Stomach smooth muscle (tissue), 2 donors: ENCODE data around the gene DCC.

ENCODE experiments used
- H3K27ac ChIP-seq: one replicate; pipeline ENCODE4 v1.7.0; 2013; ENCODE audit warnings: mild to moderate bottlenecking, low read length, inconsistent platforms
- H3K27me3 ChIP-seq, 2 donors: one replicate each; pipeline ENCODE4 v1.7.0; 2013; ENCODE audit warnings: low read length in 2 of 2; ENCODE audit not compliant: insufficient read depth in 2 of 2, control insufficient read depth in 1 of 2
- H3K36me3 ChIP-seq, 2 donors: one replicate each; pipeline ENCODE4 v1.7.0; 2013; ENCODE audit warnings: low read length in 2 of 2; ENCODE audit not compliant: control insufficient read depth in 2 of 2, insufficient read depth in 2 of 2
- H3K4me1 ChIP-seq: one replicate; pipeline ENCODE4 v1.7.0; 2013; ENCODE audit warnings: low read length; ENCODE audit not compliant: control insufficient read depth, insufficient read depth
- H3K4me3 ChIP-seq, 2 donors: one replicate each; pipeline ENCODE4 v1.7.0; 2013; ENCODE audit warnings: low read length in 2 of 2
- H3K9ac ChIP-seq, 2 donors: one replicate each; pipeline ENCODE4 v1.7.0; 2013; ENCODE audit warnings: low read length in 2 of 2, mild to moderate bottlenecking in 1 of 2
- H3K9me3 ChIP-seq, 2 donors: one replicate each; pipeline ENCODE4 v1.7.0; 2013; ENCODE audit warnings: low read length in 2 of 2; ENCODE audit not compliant: control insufficient read depth in 2 of 2
- donor health status: healthy.
- donor health status: Pancreatic carcinoma.

Gene DCC

DNA sequence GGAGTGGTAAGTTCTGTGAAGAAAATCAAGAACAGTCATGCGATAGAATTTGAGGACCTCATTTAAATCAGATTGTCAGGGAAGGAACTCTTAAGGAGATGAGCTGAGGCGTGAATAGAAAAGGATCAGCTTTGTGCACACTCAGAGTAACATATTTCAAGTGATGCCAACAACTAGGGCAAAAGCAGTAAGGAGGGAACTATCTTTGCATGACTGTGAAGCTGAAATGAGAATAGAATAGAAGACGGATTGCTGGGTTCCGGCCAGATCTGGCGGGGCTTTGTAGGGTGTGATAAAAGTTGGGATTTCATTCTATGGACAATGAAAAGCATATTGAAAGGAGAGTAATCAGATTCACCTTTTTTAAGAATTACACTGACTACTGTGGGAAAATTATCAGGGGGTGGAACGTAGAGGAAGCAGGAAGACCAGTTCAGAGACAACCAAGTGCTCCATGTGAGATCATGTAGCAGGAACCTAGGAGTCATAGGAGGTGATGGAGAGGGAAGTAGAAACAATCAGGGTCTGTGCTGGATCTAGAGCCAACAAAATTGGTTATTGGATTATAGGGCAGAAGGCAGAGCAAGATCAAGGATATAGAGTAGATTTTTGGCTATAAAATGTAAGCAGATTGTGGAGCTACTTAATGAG is 884.3 kb downstream of the DCC start:
- H3K27me3 ChIP-seq: no peaks in the 10 kb centered on the region
- no peaks in the 10 kb centered on the region for H3K36me3 ChIP-seq
- H3K4me3 ChIP-seq: no peak overlapping the region
- H3K9ac ChIP-seq: no peak overlapping the region
- H3K27ac ChIP-seq: no peak overlapping the region
- no peaks in the 10 kb centered on the region for H3K9me3 ChIP-seq
- no peaks in the 10 kb centered on the region for H3K4me1 ChIP-seq

- H3K36me3 ChIP-seq: no peaks in the 10 kb centered on the region
- H3K27ac ChIP-seq: no peak overlapping the region
- no peaks in the 10 kb centered on the region for H3K9me3 ChIP-seq
- H3K9ac ChIP-seq: no peak overlapping the region
- H3K4me3 ChIP-seq: no peak overlapping the region
- no peaks in the 10 kb centered on the region for H3K27me3 ChIP-seq
- no peaks in the 10 kb centered on the region for H3K4me1 ChIP-seq
Measured at GRCh38 chr18:53225567-53226325, 885.7 kb downstream of the DCC start.

DNA sequence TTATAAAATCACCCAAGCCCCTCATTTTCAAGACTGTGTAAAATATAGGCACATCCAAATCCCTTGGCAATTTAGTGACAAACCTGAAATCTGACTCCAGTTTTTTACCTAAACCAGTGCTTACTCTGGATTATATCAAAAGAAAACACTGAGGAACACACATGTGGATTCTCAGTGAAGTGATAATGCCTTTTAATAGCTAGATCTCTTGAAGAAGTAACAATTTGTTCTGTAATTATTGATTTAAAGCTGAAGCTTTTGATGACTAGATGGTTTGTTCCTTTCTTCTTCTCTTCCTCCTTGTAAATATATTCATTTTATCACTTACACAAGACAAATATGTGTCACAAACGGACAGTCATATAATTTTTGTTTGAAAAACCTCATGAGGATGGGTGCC is 894.6 kb downstream of the DCC start:
- Histone ChIP-seq H3K4me1 (no peaks in the 10 kb centered on the region), H3K27me3 (no peaks in the 10 kb centered on the region), H3K9me3 (no peaks in the 10 kb centered on the region), H3K9ac (no peak overlapping the region), H3K36me3 (no peaks in the 10 kb centered on the region), H3K4me3 (no peak overlapping the region), H3K27ac (no peak overlapping the region)

DNA sequence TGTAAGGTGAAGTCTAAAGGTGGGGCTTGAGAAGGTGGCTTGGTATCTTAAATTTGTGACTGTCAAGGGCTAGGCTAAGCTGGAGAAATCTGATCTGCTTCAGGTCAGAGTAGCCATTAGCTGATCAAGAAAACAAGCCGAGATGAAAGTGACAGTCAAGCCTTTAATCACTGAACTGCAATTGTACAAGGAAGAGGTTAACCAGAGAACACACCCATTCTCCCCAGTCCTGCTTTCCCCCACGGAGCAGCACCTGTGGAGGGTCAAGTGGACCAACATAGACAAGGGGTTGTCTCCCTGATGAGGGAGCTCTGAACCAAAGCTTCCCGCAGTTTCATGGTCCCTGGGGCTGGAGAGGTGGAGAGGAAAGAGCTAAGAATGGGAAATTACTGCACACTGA is 901.2 kb downstream of the DCC start:
- Histone ChIP-seq H3K9ac (no peak overlapping the region), H3K27me3 (no peaks in the 10 kb centered on the region), H3K27ac (no peak overlapping the region), H3K4me3 (no peak overlapping the region), H3K9me3 (peaks cover 0 to 5% of the 10 kb centered on the region in 2 donors), H3K36me3 (no peaks in the 10 kb centered on the region), H3K4me1 (no peaks in the 10 kb centered on the region)

GRCh38 chr18:53253789-53254188 is 913.8 kb downstream of the DCC start:
- no peak overlapping the region for H3K9ac ChIP-seq
- no peak overlapping the region for H3K27ac ChIP-seq
- no peaks in the 10 kb centered on the region for H3K36me3 ChIP-seq

GRCh38 chr18:53254265-53254664 is 914.3 kb downstream of the DCC start:
- Histone ChIP-seq H3K27me3 (no peaks in the 10 kb centered on the region), H3K27ac (no peak overlapping the region), H3K9me3 (no peaks in the 10 kb centered on the region), H3K36me3 (no peaks in the 10 kb centered on the region), H3K4me1 (no peaks in the 10 kb centered on the region), H3K4me3 (no peak overlapping the region), H3K9ac (no peak overlapping the region)

More at GRCh38 chr18:53253789-53254188, 913.8 kb downstream of the DCC start:
- H3K27me3 ChIP-seq: no peaks in the 10 kb centered on the region
- no peaks in the 10 kb centered on the region for H3K9me3 ChIP-seq
- no peak overlapping the region for H3K4me3 ChIP-seq
- no peaks in the 10 kb centered on the region for H3K4me1 ChIP-seq

DNA sequence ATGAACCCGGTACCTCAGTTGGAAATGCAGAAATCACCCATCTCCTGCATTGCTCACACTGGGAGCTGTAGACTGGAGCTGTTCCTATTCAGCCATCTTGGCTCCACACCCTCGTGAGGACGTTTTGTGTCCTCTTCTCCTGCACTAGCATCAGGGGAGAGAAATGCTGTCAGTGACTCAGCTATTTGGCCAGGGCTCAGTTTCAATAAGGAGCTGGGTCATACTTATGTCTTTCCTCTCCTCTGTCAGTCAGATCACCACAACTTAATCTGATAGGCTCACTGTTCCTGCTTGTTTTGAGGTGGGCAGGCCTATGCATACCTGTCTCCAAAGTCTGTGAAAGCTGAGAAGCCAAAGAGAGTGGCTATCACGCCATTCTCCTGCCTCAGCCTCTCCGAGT is 921.2 kb downstream of the DCC start:
- no peak overlapping the region for H3K4me3 ChIP-seq

DNA sequence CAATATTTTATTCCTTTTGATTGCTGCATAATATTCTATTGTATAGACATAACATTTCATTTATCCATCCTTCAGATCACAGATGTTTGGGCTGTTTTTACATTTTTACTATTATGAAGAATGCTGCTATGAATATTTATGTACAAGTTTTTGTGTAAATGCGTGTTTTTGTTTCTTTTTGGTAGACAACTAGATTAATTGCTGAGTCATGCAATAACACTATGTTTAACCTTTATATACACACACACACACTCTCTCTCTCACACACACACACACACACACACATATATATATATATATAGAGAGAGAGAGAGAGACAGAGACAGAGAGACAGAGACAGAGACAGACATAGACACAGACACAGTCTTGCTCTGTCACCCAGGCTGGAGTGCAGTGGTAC is 926.9 kb downstream of the DCC start:
- Histone ChIP-seq H3K36me3 (no peaks in the 10 kb centered on the region), H3K27me3 (no peaks in the 10 kb centered on the region), H3K27ac (no peak overlapping the region)

More for the DNA sequence above, 921.2 kb downstream of the DCC start:
- Histone ChIP-seq H3K27me3 (no peaks in the 10 kb centered on the region), H3K36me3 (no peaks in the 10 kb centered on the region), H3K9me3 (no peaks in the 10 kb centered on the region), H3K9ac (no peak overlapping the region), H3K27ac (no peak overlapping the region), H3K4me1 (no peaks in the 10 kb centered on the region)

DNA sequence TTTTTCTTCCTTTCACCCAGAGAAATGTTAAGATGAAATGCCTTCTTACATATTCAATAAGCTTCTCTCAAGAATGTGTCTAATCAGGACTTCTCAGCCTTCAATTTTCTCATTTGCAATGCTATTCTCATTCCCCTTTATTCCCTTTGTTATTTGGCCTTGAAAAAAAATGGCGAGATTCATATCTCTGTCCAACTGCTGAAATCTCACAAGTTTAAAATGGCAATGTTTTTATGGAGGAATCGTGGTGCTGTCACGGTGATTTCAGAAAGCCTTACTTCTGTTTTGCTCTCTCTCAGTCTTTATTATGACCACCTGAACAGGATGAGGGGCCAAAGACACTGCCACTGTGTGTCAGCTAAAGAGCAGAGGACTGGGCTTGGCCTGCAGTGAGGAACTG is 928.5 kb downstream of the DCC start:
- Histone ChIP-seq H3K27me3 (no peaks in the 10 kb centered on the region), H3K36me3 (no peaks in the 10 kb centered on the region), H3K9me3 (no peaks in the 10 kb centered on the region), H3K9ac (no peak overlapping the region), H3K27ac (no peak overlapping the region), H3K4me1 (no peaks in the 10 kb centered on the region), H3K4me3 (no peak overlapping the region)

More for the DNA sequence above, 926.9 kb downstream of the DCC start:
- Histone ChIP-seq H3K4me3 (no peak overlapping the region), H3K9me3 (no peaks in the 10 kb centered on the region), H3K9ac (no peak overlapping the region), H3K4me1 (no peaks in the 10 kb centered on the region)

GRCh38 chr18:53281406-53281805 is 941.4 kb downstream of the DCC start:
- Histone ChIP-seq H3K9ac (no peak overlapping the region), H3K9me3 (no peaks in the 10 kb centered on the region), H3K27me3 (no peaks in the 10 kb centered on the region), H3K36me3 (no peaks in the 10 kb centered on the region), H3K27ac (no peak overlapping the region), H3K4me1 (no peaks in the 10 kb centered on the region), H3K4me3 (no peak overlapping the region)

DNA sequence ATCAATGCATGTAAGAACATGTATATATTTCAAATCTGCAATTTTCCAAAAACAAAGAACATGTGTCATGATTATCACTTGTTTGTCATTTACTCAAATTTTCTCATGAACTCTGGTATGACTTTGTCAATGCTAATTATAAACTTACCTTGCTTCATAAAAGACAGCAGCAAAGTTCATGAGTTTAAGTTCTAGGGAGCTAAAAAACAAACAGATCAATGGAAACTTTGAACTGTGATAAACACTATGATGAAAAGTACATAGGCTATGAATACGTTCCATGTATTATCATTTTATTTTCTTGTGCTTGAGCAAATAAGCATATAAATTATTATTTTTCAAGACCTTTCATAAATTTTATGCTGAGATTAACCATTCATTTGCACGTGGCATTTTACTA is 943.7 kb downstream of the DCC start:
- H3K4me3 ChIP-seq: no peak overlapping the region
- no peak overlapping the region for H3K9ac ChIP-seq
- no peaks in the 10 kb centered on the region for H3K9me3 ChIP-seq
- H3K4me1 ChIP-seq: no peaks in the 10 kb centered on the region
- no peak overlapping the region for H3K27ac ChIP-seq
- H3K27me3 ChIP-seq: no peaks in the 10 kb centered on the region
- H3K36me3 ChIP-seq: no peaks in the 10 kb centered on the region
